Body of pancreas (tissue), 4 donors: ENCODE results near the gene WRAP73. TPM values are rescaled to one million over a fixed set of nuclear protein-coding genes. Genes with fewer than 3 reads are reported as not detected.

ENCODE experiments used
- ATAC-seq: fragments of 150-250 bp; one replicate; pipeline ENCODE4 v1.9.1; 2016
- DNase-seq, 4 donors: peaks; one replicate each; pipeline ENCODE4 v3.0.0-alpha.2; 2019
- H3K27ac ChIP-seq, 4 donors: fragments of 200-600 bp; sonication (generic); 1 replicate in 3 of 4; 2 replicates in 1 of 4; pipeline versions ENCODE4 v1.5.1 to v1.6.1; 2016 to 2019; ENCODE audit warnings: mild to moderate bottlenecking in 1 of 4, mixed read lengths in 1 of 4, moderate library complexity in 1 of 4
- H3K27me3 ChIP-seq, 2 donors: fragments of 200-600 bp; sonication (generic); one replicate each; pipeline ENCODE4 v1.6.0; 2016; ENCODE audit warnings: mild to moderate bottlenecking in 1 of 2
- H3K36me3 ChIP-seq, 2 donors: fragments of 200-600 bp; sonication (generic); replicated peaks in 1 of 2; 2 replicates each; pipeline ENCODE4 v1.5.1; 2016; ENCODE audit warnings: low read depth in 2 of 2; ENCODE audit not compliant: insufficient read depth in 1 of 2
- H3K4me1 ChIP-seq: fragments of 200-600 bp; sonication (generic); one replicate; pipeline ENCODE4 v1.6.0; 2016
- H3K4me3 ChIP-seq, 2 donors: fragments of 200-600 bp; sonication (generic); 1 replicate in 1 of 2; 2 replicates in 1 of 2; pipeline ENCODE4 v1.5.1; 2016 to 2019
- H3K9me3 ChIP-seq, 3 donors: fragments of 200-600 bp; sonication (generic); 1 replicate in 2 of 3; 2 replicates in 1 of 3; pipeline ENCODE4 v1.5.1; 2016
- POLR2A ChIP-seq, 3 donors: fragments of 450-650 bp; IDR thresholded peaks; one replicate each; pipeline ENCODE4 v1.6.1; 2016; ENCODE audit warnings: antibody characterized with exemption in 3 of 3, mild to moderate bottlenecking in 2 of 3
- WGBS, 2 donors: methylation state at CpG; one replicate each; pipeline ENCODE4 v1.1.5; 2017; 5-methylcytosine and 5-hydroxymethylcytosine counted together
- intact Hi-C: fragments of 100-400 bp; cut with DNase I; formaldehyde crosslinking; loops from one replicate; pipeline ENCODE4 v1.15.1; 2023
- total RNA-seq, 2 donors: library from RNA; depleted of rRNA; stranded (reverse); fragments of >200 nt; gene quantifications; one replicate each; pipeline ENCODE4 v1.1.0, GENCODE V29; 2016
- TF ChIP-seq, protein P1 (sequence below), 7 experiments: fragments of 450-650 bp in 4 of 7; fragments of 200-600 bp in 3 of 7; sonication (generic) in 3 of 7; IDR thresholded peaks; one replicate each; pipeline ENCODE4 v1.5.1; 2016 to 2019; ENCODE audit warnings: antibody characterized with exemption in 7 of 7

Gene WRAP73
- total RNA-seq, 2 donors from 2014 or later = 7.8 to 35.6 TPM

DNA sequence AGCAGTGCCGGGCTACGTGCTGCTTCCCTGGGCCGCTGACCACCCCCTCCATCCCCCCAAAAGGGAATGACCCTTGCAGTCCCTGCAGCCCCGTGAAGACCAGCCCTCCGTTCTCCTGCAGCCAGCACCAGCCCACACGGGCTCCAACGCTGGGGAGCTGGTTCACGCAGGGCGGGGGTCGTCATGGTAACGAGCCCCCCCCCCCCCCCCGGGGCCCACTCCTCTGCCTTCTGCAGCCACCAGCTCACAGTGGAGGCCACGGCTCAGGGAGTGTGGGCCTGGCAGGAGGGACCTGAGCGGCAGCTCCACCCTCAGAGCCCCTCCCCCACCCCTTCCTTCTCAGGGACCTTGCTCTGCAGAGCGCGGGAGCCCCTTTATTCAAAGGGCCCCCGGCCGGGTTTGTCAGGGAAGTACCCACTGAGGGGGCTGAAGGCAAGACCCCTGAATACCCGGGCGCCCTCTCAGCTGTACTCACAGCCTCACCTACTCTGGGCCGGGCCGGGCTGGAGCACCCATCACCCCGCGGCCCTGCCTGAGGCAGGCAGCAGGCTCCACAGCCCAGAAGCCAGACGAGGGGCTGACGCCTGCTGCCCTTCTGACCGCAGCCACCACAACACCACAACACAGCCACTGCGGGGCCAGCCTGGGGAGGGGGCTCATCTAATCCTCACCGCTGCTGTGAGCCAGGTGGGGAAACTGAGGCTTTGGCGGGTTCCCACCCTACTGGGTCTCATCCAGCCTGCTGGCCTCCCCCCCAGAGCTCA is 51.2 kb downstream of the WRAP73 start:
- Histone ChIP-seq H3K9me3 (no peaks in the 10 kb centered on the region), H3K4me3 (no peak overlapping the region), H3K27me3 (no peaks in the 10 kb centered on the region), H3K36me3 (no peaks in the 10 kb centered on the region), H3K27ac (no peak overlapping the region), H3K4me1 (peaks cover 12% of the 10 kb centered on the region)
- no peak for TF ChIP-seq POLR2A (IDR thresholded peaks at IDR 0.05)
- TF ChIP-seq, protein P1, sequence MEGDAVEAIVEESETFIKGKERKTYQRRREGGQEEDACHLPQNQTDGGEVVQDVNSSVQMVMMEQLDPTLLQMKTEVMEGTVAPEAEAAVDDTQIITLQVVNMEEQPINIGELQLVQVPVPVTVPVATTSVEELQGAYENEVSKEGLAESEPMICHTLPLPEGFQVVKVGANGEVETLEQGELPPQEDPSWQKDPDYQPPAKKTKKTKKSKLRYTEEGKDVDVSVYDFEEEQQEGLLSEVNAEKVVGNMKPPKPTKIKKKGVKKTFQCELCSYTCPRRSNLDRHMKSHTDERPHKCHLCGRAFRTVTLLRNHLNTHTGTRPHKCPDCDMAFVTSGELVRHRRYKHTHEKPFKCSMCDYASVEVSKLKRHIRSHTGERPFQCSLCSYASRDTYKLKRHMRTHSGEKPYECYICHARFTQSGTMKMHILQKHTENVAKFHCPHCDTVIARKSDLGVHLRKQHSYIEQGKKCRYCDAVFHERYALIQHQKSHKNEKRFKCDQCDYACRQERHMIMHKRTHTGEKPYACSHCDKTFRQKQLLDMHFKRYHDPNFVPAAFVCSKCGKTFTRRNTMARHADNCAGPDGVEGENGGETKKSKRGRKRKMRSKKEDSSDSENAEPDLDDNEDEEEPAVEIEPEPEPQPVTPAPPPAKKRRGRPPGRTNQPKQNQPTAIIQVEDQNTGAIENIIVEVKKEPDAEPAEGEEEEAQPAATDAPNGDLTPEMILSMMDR (IDR thresholded peaks at IDR 0.05) = no peak
- 41% methylated on average over 27 of the region's 30 CpGs; no CpG with 5 or more reads in 1 of the 2 donors for WGBS, 2 donors
- intact Hi-C loops = no loop called here
- no peak for ATAC-seq
- no peak for DNase-seq

DNA sequence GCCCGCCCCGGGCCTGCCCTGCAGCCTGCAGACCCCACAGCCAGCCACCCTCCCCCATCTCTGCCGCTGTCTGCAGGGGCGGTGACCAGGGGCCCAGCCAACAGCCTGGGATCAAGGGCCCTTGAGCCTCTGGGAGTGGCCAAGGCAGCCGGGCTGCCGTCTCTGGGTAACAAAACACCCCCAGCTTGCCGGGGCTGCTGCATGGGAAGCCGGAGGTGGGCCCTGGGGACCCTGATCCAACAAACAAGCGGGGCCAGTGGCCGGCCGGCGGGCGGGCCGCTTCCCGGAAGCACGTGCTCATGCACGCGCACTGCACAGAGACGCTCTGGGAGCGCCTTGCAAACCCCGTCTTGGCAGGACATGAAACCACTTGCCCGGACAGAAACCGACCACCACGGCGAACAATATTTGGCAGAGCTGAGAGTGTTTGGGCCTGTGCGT is 51.8 kb downstream of the WRAP73 start:
- no peak for DNase-seq
- intact Hi-C loops = no loop called here
- Histone ChIP-seq H3K27me3 (no peaks in the 10 kb centered on the region), H3K27ac (no peak overlapping the region), H3K9me3 (no peaks in the 10 kb centered on the region), H3K4me3 (no peak overlapping the region), H3K36me3 (no peaks in the 10 kb centered on the region), H3K4me1 (peaks cover 12% of the 10 kb centered on the region)
- WGBS, 2 donors = 43 to 51% methylated on average over 8 to 11 of the region's 26 CpGs
- no peak for ATAC-seq
- no peak for TF ChIP-seq POLR2A (IDR thresholded peaks at IDR 0.05)
- TF ChIP-seq, protein P1 (IDR thresholded peaks at IDR 0.05) = no peak

- no peak overlapping the region for H3K4me3 ChIP-seq
- WGBS, 2 donors = 48 to 50% methylated on average over 7 to 11 of the region's 11 CpGs
- no peak overlapping the region for H3K27ac ChIP-seq
- intact Hi-C loops = no loop called here
- no peak for DNase-seq
- no peaks in the 10 kb centered on the region for H3K27me3 ChIP-seq
- H3K36me3 ChIP-seq = no peaks in the 10 kb centered on the region
- no peak for ATAC-seq
- H3K9me3 ChIP-seq = no peaks in the 10 kb centered on the region
- H3K4me1 ChIP-seq = peaks cover 12% of the 10 kb centered on the region
- TF ChIP-seq POLR2A (IDR thresholded peaks at IDR 0.05) = no peak
- TF ChIP-seq, protein P1 (IDR thresholded peaks at IDR 0.05) = no peak
These were observed 52.3 kb downstream of the WRAP73 start for GRCh38 chr1:3597599-3597964.

GRCh38 chr1:3596663-3597598 is 53.0 kb downstream of the WRAP73 start:
- Histone ChIP-seq H3K4me1 (peaks cover 12% of the 10 kb centered on the region), H3K9me3 (no peaks in the 10 kb centered on the region), H3K27me3 (no peaks in the 10 kb centered on the region), H3K27ac (no peak overlapping the region), H3K4me3 (no peak overlapping the region), H3K36me3 (no peaks in the 10 kb centered on the region)
- intact Hi-C loops = no loop called here
- DNase-seq (no peak), ATAC-seq (no peak)
- TF ChIP-seq POLR2A (IDR thresholded peaks at IDR 0.05) = no peak
- TF ChIP-seq, protein P1 (IDR thresholded peaks at IDR 0.05) = no peak
- 71 to 84% methylated on average over 16 to 26 of the region's 29 CpGs for WGBS, 2 donors
